ENCODE data around the gene TMEM176B.
"Not testable (repeated sequence)": the region's sequence is repeated elsewhere in the genome, so short reads cannot be mapped to it uniquely, and the experiment has no call there.

The TMEM176B gene

DNA sequence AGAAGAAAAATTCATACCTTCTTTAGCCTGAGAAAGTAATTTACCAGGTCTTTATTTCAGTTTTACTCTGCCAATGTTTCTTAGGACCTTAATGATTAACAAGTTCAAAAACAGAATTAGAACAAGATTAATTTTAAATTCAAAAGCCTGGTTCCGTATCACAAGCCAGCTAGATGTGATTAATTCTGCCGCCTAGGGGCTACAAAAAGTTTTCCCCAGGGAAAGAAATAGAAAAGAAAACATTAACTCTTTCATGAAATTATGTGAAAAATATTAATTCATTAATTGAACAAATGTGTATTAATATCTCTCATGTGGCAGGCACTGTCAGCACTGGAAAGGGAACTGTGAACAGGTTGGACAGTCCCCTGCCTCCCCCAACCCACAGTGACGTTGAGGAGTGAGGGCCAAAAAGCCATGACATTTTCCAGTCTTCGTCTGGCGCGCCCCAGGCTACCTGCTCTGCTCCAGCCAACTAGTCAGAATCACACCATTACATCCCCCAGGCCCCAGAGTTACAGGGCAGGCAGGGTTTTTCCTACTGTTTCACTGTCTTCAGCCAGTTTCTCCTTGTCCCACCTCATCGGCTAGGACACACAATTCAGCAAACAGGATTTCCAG, 20.5 kb upstream of the TMEM176B start:
- no peak for DNase-seq

- DNase-seq: no peak
Observed at GRCh38 chr7:150820148-150820547, 20.0 kb upstream of the TMEM176B start.

DNA sequence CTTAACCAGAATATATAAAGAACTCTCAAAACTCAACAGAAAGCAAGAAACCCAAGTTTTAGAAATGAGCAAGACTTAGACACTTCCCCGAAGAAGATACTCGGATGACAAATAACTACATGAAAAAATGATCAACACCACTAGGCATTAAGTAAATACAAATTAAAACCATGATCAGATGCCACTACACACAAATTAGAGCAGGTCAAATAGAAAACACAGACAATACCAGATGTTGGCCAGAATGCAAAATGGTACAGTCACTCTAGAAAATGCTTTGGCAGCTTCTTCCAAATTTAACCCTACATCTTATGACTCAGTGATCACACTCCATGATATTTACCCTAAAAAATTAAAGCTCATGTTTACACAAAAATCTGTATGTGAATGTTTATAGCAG, 18.8 kb upstream of the TMEM176B start:
- DNase-seq: no peak

DNA sequence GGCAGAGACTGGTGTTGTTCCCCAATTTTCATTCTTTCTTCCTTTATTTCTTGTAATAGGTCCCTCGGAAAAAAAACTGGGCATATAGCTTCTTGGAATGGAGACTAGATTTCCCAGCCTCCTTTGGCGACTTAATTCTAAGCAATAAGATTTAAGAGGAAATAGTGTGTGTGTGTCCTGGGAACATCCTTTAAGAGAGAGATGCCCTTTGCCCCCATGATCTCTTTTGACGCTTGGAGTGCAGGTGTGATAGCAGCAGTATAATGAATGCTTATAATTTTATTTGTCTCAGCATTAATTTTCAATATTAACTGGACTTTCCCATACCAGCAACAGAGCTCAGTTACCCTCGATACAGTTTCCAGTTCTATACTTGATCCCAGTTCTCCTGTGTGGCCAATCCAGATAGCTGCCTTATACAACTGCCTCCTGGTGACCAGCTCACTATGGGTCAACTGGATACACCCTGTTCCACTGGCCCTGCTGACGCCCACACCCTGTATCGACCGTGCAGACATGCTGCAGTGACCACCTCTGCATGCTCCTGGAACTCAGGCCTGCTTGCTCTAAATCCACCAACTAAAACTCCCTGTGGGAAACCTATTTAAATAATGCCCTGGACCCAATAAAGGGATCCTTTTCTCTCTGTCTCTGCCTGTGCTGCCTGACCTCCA, 14.3 kb upstream of the TMEM176B start:
- DNase-seq: no peak

- not testable (repeated sequence) for DNase-seq
Observed at GRCh38 chr7:150807616-150808438, 7.7 kb upstream of the TMEM176B start.

DNA sequence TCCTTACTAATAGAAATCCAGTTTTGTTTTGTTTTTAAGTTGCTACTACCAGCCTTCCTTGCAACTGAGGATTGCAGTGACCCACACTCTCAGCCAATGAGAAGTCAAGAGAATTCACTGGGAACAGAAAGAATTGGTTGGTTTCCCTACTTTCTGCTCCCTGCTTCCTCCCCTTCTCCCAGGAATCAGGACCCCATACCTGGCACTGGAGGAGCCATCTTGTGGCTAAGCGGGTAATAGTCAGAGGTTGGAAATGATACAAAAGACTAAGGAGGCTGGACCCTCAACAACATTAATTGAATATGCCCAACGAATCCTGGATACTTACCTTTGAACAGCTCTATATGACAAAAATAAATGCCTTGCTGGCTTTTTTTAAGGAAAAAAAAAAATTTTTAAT, 6.7 kb upstream of the TMEM176B start:
- DNase-seq: no peak

DNA sequence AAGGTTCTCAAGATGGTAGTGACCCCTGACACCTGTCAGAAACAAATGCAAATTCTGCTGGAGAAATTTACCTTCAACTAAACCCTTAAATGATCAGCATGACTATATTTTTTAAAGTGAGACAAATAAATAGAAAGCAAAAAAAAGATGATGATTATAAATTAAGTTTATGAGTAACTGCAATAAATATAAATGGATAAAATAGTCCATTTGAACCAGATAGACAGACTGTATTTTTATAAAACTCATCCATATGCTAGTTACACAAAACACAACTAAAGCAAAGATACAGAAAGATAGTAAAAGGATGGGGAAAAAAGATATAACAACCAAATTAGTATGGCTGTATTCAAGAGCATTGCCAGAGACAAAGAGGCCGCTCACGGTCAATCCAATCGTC, 6.3 kb upstream of the TMEM176B start:
- no peak for DNase-seq

GRCh38 chr7:150805864-150806263, 5.7 kb upstream of the TMEM176B start:
- DNase-seq: no peak

DNA sequence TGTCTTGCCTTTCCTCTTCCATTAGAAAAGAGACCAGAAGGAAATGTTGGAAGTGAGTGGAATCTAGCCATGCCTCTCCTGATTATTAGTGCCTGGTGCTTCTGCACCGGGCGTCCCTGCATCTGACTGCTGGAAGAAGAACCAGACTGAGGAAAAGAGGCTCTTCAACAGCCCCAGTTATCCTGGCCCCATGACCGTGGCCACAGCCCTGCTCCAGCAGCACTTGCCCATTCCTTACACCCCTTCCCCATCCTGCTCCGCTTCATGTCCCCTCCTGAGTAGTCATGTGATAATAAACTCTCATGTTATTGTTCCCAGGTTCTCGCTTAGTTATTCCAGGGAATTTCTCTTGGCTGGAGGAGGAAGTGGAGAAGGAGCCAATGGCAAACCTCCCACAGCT, 4.6 kb upstream of the TMEM176B start:
- DNase-seq: no peak

GRCh38 chr7:150803161-150803860, 3.1 kb upstream of the TMEM176B start:
- DNase-seq: no peak

DNA sequence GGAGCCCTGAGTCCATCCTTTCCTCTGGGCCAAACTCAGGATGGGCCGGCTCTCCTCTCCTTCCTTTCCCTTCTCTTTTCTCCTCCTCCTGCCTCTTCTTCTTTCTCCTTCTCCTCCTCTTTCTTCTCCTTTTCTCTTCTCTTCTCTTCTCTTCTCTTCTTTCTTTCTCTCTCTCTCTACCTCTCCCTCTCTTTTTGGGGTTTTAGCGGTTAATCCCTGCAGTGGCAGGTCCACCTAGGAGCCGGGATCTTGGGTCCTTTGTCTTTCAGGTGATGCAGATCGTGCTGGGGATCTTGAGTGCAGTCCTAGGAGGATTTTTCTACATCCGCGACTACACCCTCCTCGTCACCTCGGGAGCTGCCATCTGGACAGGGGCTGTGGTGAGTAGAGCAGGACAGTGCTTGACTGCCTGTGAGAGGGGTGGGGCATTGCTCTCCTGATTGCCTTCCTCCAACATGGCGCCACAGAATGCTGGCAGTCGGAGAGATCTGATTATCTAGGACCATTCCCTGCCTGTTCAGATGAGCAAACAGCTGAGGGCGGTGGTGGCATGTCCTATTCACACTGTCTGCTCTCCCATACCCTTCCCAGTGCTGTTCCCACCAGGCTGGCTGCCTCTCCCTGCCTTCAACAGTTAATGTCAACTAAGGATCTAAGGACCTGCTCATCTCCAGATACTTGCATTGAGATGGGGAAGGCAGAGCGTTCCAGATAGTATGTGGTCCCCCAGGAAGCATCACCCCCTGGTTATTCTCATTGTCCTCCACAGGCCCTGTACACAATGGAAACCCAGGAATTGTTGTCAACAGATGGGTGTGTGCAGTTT, 2.0 kb upstream of the TMEM176B start:
- DNase-seq: no peak

- no peak for DNase-seq
Observed at GRCh38 chr7:150801242-150801945, 1.2 kb upstream of the TMEM176B start.

DNA sequence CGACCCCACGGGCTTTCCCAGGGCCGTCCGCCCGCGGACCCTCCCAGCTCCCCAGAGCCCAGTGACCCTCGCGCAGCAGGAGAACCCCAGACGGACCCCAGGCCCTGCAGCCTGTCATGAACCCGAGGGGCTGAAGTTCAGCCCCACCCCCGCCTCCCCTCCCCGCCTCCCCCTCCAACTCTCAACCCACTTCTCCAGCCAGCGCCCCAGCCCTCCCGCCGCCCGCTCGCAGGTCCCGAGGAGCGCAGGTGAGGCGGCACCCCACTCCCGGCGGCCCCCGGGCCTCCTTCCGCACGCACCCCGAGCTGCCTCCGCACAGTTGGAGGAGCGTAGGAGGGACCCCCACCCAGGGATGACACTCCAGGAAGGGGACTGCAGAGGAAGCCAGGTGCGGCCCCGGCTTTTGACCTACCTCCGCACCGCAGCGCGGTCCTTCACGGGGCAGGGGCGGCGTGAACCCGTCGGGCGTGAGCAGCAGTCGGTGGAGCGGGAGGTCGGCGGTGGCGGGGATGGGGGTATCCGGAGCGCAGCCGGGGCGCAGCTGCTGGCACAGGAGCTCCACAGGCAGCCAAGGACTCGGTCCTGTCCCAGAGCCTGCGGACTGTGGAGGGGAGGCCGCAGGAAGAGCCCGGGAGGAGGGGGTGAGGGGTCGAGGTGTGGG, 547 bp upstream of the TMEM176B start, which contains the start of gene TMEM176A:
TMEM176A (plus strand) TSS at position 189 of the 661 bp plus-strand sequence. CDS start 782 bp downstream, outside the sequence.
- DNase-seq: no peak

- DNase-seq: no peak
Observed at GRCh38 chr7:150799156-150799555, 1.0 kb downstream of the TMEM176B start.

- no peak for DNase-seq
Observed at GRCh38 chr7:150797661-150798060, 2.5 kb downstream of the TMEM176B start.

- DNase-seq: no peak
Observed at GRCh38 chr7:150793569-150794238, 6.5 kb downstream of the TMEM176B start.

DNA sequence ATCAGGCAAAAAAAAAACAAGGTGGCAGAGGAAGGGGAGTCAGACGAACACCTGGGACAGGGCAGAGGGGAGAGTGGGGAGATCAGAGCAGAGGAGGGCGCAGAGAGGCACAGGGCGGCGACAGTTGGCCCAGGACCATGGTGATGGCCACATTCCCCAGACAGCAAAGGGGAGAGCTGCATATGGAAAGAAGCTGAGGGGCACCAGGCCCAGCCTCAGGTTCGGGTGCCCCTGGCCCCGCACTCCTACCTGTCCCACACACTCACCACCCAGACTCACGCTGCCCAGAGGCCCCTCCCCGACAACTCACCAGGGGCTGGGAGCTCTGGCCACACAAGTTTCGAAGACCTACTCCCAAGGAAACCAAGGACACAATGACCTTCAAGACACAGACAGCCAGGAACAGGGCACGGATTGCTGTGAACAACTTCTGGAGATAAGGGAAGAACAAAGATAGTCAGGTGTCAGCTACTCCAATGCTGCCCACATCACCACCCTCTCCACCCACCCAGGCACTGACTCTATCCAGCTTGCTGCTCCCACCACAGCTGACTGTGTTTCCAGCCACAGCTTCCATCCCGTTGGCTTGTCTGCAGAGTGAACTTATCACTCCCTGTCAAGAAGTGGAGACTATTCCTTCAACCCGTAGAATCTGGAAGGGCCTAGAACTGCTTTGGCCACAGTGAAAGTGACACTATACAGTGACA, 8.3 kb downstream of the TMEM176B start:
- no peak for DNase-seq

GRCh38 chr7:150791304-150791703, 8.9 kb downstream of the TMEM176B start:
- no peak for DNase-seq

- DNase-seq: no peak
Observed at GRCh38 chr7:150790416-150791075, 9.6 kb downstream of the TMEM176B start.

All from fibroblast of upper back skin (primary cell).